ENCODE data around the gene MED27.

MED27 gene

DNA sequence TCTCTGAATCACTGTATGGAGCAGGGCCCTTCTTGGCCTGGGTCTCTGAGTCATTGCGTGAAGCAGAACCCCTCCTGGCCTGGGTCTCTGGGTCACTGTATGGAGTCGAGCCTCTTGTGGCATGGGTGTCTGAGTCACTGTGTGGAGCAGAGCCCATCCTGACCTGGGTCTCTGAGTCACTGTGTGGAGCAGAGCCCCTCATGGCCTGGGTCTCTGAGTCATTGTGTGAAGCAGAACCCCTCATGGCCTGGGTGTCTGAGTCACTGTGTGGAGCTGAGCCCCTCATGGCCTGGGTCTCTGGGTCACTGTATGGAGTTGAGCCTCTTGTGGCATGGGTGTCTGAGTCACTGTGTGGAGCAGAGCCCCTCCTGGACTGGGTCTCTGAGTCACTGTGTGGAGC, 245.8 kb downstream of the MED27 start:
- no peaks in the 10 kb centered on the region for H3K36me3 ChIP-seq (ENCODE audit: insufficient read depth, low read length)
- no peak overlapping the region for H3K27ac ChIP-seq (ENCODE audit: low read length)
- H2AFZ ChIP-seq (ENCODE audit: low read depth, low read length) = no peak overlapping the region
- H3K4me2 ChIP-seq (ENCODE audit: insufficient read depth, low read length) = no peak overlapping the region
- H3K9ac ChIP-seq (ENCODE audit: low read depth, low read length) = no peak overlapping the region
- no peak for DNase-seq
- ATAC-seq (ENCODE audit: insufficient read depth, low read depth) = no peak
- TF ChIP-seq EZH2 (IDR thresholded peaks at IDR 0.05; ENCODE audit: borderline replicate concordance, low read depth, low read length, severe bottlenecking) = no peak
- TF ChIP-seq, protein P1, sequence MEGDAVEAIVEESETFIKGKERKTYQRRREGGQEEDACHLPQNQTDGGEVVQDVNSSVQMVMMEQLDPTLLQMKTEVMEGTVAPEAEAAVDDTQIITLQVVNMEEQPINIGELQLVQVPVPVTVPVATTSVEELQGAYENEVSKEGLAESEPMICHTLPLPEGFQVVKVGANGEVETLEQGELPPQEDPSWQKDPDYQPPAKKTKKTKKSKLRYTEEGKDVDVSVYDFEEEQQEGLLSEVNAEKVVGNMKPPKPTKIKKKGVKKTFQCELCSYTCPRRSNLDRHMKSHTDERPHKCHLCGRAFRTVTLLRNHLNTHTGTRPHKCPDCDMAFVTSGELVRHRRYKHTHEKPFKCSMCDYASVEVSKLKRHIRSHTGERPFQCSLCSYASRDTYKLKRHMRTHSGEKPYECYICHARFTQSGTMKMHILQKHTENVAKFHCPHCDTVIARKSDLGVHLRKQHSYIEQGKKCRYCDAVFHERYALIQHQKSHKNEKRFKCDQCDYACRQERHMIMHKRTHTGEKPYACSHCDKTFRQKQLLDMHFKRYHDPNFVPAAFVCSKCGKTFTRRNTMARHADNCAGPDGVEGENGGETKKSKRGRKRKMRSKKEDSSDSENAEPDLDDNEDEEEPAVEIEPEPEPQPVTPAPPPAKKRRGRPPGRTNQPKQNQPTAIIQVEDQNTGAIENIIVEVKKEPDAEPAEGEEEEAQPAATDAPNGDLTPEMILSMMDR (IDR thresholded peaks at IDR 0.05; ENCODE audit: borderline replicate concordance, extremely low read depth, low read length, poor library complexity, severe bottlenecking) = no peak
- H3K4me1 ChIP-seq (ENCODE audit: insufficient read depth, low read length) = no peaks in the 10 kb centered on the region
- H3K27me3 ChIP-seq (ENCODE audit: insufficient read depth, low read length, poor library complexity) = no peaks in the 10 kb centered on the region
- no peak overlapping the region for H3K4me3 ChIP-seq (ENCODE audit: low read depth in 1 of 2, low read length in 2 of 2)
- no peaks in the 10 kb centered on the region for H4K20me1 ChIP-seq (ENCODE audit: insufficient read depth, low read length)
- H3K9me3 ChIP-seq (ENCODE audit: insufficient read depth, low read length, severe bottlenecking) = peaks cover 6% of the 10 kb centered on the region
- H3K79me2 ChIP-seq (ENCODE audit: insufficient read depth, low read length) = no peaks in the 10 kb centered on the region

DNA sequence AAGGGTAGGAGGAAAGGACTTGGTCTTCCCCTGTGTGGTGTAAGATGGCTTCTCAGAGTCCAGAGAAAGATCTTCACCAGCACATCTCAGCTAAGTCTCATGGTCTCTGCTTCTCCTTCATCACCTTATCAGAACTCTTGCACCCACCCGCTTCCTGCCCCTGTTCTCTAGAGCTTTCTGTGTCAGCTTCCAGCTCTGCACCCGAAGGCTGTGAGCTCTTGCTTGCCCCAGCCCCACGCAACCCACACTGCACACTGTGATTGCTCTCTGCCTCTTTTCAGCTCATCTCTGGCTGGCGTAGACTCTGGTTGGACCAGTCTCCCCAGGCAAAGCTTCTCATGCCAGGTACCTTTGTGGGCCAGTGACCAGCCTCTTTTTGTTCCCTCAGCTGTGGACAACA, 246.6 kb downstream of the MED27 start:
- H2AFZ ChIP-seq (ENCODE audit: low read depth, low read length) = no peak overlapping the region
- no peak overlapping the region for H3K27ac ChIP-seq (ENCODE audit: low read length)
- no peaks in the 10 kb centered on the region for H3K27me3 ChIP-seq (ENCODE audit: insufficient read depth, low read length, poor library complexity)
- ATAC-seq (ENCODE audit: insufficient read depth, low read depth) = no peak
- TF ChIP-seq EZH2 (IDR thresholded peaks at IDR 0.05; ENCODE audit: borderline replicate concordance, low read depth, low read length, severe bottlenecking) = no peak
- TF ChIP-seq, protein P1 (IDR thresholded peaks at IDR 0.05; ENCODE audit: borderline replicate concordance, extremely low read depth, low read length, poor library complexity, severe bottlenecking) = no peak
- DNase-seq = no peak
- no peak overlapping the region for H3K4me3 ChIP-seq (ENCODE audit: low read depth in 1 of 2, low read length in 2 of 2)
- no peak overlapping the region for H3K9ac ChIP-seq (ENCODE audit: low read depth, low read length)
- no peaks in the 10 kb centered on the region for H3K36me3 ChIP-seq (ENCODE audit: insufficient read depth, low read length)
- H3K4me1 ChIP-seq (ENCODE audit: insufficient read depth, low read length) = no peaks in the 10 kb centered on the region
- no peaks in the 10 kb centered on the region for H3K79me2 ChIP-seq (ENCODE audit: insufficient read depth, low read length)
- H4K20me1 ChIP-seq (ENCODE audit: insufficient read depth, low read length) = no peaks in the 10 kb centered on the region
- peaks cover 6% of the 10 kb centered on the region for H3K9me3 ChIP-seq (ENCODE audit: insufficient read depth, low read length, severe bottlenecking)
- no peak overlapping the region for H3K4me2 ChIP-seq (ENCODE audit: insufficient read depth, low read length)

GRCh38 chr9:131831380-131832165, 248.1 kb downstream of the MED27 start:
- Histone ChIP-seq H4K20me1 (ENCODE audit: insufficient read depth, low read length) (no peaks in the 10 kb centered on the region), H3K4me3 (ENCODE audit: low read depth in 1 of 2, low read length in 2 of 2) (no peak overlapping the region), H3K4me1 (ENCODE audit: insufficient read depth, low read length) (no peaks in the 10 kb centered on the region), H3K36me3 (ENCODE audit: insufficient read depth, low read length) (no peaks in the 10 kb centered on the region), H3K79me2 (ENCODE audit: insufficient read depth, low read length) (no peaks in the 10 kb centered on the region), H3K4me2 (ENCODE audit: insufficient read depth, low read length) (no peak overlapping the region), H3K27me3 (ENCODE audit: insufficient read depth, low read length, poor library complexity) (no peaks in the 10 kb centered on the region), H2AFZ (ENCODE audit: low read depth, low read length) (no peak overlapping the region), H3K27ac (ENCODE audit: low read length) (no peak overlapping the region), H3K9ac (ENCODE audit: low read depth, low read length) (no peak overlapping the region), H3K9me3 (ENCODE audit: insufficient read depth, low read length, severe bottlenecking) (peaks cover 6% of the 10 kb centered on the region)
- no peak for TF ChIP-seq EZH2 (IDR thresholded peaks at IDR 0.05; ENCODE audit: borderline replicate concordance, low read depth, low read length, severe bottlenecking)
- TF ChIP-seq, protein P1 (IDR thresholded peaks at IDR 0.05; ENCODE audit: borderline replicate concordance, extremely low read depth, low read length, poor library complexity, severe bottlenecking) = no peak
- ATAC-seq (ENCODE audit: insufficient read depth, low read depth) (no peak), DNase-seq (no peak)

All from DND-41 (cell line).